Fibroblast of skin of scalp (primary cell): Measurements from ENCODE around the gene TRIM66.
"Not testable (repeated sequence)": the region's sequence is repeated elsewhere in the genome, so short reads cannot be mapped to it uniquely, and the experiment has no call there.

Experiments
- DNase-seq: peaks from one replicate; pipeline ENCODE4 v3.0.0-alpha.2; 2013

The TRIM66 gene

DNA sequence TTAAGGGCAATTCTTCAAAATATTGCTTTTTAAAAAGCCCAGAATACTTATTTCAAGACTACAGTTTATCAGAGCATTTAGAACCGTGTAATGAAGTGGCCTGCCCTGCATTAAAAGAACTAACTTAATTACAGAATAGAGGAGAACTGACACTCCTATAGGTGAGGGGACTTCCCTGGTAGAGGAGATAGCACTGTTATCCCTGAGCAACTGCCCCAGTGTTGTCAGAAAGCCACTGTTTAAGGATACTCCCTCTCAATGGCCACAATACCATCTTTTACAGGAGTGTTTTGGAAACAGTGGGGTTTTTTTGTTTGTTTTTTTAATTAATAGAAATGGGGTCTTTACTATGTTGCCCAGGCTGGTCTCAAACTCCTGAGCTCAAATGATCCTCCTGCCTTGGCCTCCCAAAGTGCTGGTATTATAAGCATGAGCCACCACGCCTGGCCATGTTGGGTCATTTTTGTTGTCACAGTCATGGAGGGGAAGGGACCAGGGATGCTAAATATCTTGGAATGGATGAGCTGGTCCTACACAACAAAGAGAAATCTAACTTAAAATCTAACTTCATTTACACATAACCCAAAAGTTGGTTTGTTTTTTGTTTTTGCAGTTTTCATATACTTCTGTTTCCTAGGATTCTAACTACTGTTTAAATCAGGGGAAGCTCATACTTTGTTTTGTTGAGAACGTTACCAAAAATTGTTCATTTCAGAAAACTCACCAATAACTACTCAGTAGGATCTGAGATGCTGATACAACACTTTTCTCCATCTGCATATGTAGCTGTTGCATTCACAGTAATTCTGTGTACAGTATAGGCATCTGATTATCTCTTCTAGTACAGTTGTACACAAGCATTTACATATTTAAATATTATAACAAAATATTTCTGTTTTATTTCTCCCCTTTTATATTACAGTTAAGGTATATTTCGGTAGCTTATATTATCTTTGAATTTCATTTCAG, 8.2 kb upstream of the TRIM66 start:
- DNase-seq: no peak

DNA sequence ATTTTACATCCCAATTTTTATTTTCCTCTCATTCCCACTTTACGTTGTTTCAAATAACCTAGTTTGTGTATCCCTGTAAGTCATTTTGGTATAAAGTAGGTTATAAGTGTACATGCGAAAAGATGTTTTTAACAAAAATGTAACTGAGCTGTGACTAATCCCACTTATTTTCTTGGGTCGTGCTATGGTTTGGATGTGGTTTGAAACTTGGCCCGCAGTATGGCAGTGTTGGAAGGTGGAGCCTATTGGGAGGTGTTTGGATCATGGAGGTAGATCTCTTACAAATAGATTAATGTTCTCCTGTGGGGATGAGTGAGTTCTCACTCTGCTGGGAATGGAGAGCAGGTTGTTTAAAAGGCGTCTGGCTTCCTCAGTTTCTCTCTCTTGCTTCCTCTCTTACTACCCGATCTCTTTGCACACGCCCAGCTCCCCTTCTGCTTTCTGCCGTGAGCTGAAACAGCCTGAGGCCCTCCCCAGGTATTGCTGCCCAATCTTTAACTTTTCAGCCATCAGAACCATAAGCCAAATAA, 7.3 kb upstream of the TRIM66 start:
- DNase-seq: peak; percentile 24

DNA sequence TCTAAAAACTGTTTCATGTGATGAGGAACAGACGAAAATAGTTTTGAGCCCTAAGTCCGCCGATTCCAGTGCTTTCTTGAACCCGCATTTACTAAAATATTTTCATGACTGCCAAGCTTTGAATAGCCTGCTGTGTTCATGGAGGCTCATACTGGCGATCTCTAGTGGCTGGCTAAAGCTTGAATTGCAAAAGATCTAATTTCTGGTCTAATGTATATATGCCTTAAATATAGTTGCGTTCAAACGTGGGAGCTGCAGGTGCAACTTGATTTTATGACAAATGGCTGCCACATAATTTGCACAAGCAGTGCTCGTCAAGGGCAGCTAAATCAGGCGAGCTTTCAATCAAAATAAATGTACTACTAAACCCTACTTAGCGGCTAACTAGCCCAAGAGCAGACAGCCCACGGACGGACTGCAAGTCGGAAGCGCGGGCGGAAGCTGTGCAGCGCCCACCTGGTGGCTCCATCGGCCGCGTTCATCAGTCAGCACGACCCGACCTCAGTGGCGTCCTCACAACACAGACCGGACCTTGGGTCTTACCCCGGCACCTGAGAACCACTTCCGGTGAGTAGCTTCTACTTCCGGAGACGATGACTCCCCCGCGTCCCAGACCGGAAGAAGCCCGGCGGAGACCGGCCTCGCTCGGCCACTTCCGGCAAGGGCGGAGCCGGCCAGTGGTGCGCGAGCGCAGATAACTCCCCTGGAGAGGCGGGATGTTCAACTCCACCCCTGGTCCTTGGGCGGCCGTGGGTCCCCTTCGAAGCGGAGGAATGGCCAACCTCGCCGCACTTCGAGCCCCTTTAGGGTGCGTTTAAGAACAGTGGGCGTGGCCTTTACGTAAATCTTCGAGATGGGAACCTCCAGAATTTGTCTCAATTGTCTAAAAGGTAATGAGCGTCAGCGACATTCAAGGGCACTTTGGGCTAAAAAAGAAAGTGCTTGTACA, 6.2 kb upstream of the TRIM66 start:
- peak; percentile 96 for DNase-seq

DNA sequence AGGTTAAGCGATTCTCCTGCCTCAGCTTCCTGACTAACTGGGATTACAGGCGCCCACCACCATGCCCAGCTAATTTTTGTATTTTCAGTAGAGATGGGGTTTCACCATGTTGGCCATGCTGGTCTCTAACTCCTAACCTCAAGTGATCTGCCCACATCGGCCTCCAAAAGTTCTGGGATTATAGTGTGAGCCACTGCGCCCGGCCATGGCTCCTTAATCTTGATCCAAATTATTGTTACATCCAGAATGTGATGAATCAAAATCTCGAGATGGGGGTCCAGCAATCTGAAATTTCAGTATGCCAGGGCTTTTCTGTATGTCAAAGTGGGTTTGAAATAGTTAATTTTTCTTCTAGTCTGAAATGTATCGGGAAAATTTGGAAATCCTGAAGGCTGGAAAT, 3.9 kb upstream of the TRIM66 start:
- DNase-seq: no peak

DNA sequence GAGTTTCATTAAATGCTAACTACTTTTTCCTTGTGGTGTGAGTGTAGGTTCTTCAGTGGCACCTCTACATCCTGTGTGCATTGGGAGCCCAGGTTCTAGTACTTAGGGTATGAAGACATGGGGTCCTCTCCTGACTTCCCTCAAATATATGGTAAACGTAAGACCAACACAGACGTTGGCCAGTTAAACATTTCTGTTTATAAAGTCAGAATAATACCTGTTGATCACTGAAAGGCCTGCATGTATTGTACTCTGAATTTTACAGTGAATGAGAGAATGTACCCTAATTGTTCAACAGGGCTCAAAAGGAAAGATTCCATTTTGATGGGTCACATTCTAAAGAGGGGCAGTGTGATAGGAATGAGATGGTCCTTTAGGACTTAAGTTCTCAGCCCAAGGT, 3.4 kb upstream of the TRIM66 start:
- DNase-seq: no peak

DNA sequence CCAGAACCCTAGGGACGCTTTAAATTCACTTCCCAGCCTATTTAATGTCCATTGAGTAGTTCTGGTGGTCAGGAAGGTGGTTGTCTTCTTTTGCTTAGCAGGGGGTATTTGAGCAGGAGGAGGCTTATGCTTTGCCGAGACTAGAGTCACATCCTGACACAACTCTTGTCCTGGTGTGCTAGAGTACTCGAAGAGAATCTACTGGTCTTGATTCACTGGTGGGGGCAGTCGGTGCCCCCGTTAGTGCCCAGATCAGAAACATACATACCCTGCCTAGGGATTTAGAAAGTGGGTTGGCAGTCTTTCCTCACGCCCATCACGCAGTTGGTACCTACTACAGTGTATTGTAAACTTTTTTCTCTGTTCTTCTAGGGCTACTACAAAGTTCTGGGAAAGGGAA, 2.8 kb upstream of the TRIM66 start:
- no peak for DNase-seq

DNA sequence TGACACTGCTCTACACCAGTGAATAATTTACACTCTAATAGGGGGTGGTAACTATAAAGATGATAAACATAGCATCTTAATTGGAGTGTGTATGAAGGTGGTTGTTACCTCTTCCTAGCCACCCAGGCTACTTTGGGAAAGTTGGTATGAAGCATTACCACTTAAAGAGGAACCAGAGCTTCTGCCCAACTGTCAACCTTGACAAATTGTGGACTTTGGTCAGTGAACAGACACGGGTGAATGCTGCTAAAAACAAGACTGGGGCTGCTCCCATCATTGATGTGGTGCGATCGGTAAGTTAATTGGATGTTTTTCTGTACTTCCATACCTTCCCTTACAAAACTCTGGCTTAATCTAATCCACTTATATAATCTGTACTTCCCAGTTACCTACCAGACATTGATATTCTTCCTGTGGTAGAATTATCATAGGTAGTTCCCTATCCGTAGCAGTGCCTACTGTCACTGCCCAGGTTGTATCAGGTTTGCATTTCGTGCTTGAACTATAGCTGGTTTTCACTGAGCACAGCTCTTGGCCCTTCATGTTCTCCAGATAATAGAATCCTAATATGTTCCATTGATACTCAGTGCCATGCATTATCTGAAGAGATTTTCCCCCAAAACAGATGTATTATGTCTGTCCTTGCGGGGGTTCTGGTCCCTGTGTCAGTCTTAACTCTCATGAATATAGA, 2.3 kb upstream of the TRIM66 start:
- DNase-seq: no peak

DNA sequence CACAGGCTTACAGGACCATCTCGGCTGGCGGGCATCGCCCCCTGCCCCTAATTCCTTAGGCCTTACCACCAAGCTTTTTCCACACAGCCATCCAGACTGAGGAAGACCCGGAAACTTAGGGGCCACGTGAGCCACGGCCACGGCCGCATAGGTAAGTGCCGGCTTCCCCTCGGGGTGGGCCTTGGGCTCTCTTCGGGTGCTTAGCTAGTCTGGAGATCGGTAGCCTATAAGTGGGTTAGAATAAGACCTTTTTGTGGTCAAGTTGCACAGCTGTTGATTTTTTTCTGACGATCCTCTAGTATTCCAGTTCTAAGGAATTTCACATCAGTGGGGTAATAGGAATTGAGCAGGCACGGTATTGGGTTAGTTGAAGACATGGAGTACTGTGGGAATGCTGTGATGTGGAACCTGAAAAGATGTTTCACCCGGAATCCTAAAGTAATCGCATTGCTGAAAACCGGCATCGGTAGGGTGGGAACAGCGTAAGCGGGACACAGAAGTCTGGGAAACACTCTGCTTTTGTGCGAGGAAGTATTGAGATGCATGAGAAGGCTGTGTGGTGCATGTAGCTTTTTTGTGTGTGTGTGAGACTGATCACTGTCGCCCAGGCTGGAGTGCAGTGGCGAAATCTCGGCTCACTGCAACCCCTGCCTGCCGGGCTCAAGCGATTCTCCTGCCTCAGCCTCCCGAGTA, 796 bp upstream of the TRIM66 start:
- DNase-seq: no peak

DNA sequence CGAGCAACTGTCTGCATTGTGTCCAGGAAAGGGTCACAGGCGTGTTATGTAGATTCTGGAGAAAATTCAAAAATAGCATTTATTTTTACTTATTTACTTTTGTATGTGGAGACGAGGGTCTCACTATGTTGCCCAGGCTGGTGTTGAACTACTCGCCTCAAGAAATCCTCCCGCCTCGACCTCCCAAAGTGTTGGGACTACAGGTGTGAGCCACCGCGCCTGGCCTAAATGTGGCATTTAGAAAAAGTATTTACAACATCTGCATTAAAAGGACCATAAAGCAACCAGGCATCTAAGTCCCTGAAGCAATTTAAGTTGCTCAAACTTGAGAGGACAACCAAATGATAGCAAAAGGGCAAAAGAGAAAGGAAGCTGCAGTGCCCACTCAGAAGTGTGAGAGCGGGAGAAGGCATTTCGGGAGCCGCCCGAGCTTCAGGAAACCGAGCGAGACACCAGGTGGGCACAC, 595 bp downstream of the TRIM66 start:
- no peak for DNase-seq

DNA sequence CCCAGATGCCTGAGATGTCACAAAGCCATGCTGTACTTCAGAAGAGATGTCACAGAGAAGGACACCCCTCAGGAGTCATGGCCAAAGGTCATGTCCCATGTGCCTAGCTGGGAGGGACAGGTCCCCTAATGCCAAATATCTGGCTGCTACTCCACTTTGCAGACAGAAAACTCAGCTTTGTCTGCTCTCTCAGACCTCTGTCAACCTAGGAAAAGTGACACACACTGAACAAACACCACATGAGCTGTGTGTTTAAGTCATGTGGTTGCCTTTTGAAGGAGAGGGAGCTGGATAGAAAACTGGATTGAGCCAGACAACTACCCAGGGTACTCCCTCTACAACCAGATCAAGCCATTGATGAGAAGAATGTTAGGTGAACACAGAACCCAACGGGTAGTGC, 3.5 kb downstream of the TRIM66 start:
- no peak for DNase-seq

DNA sequence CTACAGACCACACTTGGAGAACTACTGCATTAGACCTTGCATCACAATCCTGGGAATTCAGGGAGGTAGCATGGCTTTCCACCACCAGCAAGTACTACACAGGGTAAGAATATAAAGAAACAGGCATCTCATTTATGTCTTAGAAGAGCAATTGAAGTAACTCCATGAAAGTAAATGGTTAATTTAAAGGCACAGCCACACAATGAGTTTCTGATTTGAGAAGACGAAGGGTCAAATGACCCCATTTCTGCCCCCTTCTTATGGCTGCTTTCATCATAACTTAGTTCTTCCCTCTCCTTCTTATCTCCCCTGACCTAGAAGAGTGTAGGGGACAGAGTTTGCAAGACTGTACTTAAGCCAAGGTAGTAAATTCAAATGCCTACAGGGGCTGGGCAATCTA, 6.0 kb downstream of the TRIM66 start:
- no peak for DNase-seq

DNA sequence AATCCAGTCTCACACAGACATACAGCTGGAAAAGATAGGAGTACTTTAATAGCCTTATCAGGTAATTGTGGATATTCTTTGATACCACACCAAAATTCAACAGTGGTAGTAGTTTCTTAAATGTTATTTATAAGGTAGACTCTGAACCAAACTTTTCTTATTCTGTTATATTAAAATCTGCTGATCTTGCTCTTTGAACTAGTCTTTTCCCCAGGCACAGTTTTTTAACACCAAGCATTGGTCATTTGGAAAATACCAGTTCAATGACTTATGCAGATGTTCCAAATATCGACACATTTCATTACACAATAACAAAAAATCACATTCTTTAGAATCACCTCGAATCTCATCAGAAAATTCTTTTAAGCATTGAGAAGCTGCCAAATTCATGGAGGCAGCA, 7.6 kb downstream of the TRIM66 start:
- no peak for DNase-seq

DNA sequence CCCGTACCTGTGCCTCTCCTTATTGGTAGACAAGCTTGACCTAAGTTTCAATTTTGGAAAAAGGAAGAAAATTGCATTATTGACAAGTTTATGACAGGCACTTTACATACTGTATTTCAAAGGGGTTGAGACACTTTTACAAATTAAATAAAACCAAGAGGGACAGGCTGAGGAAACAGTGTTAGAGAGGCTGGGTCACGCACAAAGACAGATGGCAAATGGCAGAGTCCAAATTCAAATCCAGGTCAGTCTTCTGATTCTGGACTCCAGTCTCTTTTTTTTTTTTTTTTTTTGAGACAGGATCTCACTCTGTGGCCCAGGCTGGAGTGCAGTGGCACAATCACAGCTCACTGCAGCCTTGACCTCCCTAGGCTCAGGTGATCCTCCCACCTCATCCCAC, 10.1 kb downstream of the TRIM66 start:
- DNase-seq: no peak

DNA sequence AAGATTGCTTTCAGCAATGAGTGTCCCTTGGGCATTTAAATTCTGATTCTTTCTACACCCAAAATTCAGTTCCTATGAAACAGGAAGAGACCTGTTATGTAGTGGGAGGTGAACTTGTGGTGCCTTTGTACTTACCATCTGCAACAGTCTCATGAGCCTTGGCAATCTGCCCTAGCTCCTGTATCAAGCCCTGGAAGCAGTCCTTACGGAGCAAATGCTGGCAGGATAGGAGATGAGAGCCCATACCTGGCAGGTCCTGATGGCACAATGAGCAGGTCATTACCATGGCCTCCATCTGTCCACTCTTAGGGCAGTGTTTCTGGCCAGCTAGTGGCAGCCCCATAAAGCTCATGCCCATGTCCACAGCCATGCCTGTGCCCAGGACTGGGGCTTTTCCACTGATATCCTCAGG, 10.8 kb downstream of the TRIM66 start:
- no peak for DNase-seq

DNA sequence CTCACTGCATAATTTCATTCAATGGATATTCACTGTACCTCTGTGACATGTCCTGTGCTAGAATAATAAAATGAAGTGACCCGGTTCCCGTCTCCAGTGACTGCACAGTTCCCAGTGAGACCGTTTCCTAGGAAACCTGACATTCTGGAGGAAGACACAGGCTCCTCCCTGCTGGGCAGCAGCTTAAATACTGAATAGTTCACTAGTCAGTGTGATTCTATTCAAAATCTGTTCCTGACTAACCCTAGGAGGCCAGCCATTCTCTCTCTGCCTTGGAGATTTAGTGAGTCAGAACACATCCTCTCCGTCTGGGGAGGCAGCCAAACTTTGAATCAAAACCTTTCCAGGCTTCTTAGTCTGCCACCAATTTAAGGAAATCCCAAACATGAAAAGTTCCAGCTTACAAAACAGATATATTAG, 11.3 kb downstream of the TRIM66 start:
- peak; percentile 97 for DNase-seq

DNA sequence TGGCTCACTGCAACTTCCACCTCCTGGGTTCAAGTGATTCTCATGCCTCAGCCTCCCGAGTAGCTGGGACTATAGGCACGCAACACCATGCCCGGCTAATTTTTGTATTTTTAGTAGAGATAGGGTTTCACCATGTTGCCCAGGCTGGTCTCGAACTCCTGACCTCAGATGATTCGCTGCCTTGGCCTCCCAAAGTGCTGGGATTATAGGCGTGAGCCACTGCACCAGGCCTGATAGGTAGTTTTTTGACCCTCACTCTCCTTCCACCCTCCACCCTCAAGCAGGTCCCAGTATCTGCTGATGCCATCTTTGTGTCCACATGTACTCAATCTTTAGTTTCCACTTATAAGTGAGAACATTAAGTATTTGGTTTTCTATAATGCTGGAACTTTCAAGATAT, 12.4 kb downstream of the TRIM66 start:
- not testable (repeated sequence) for DNase-seq

DNA sequence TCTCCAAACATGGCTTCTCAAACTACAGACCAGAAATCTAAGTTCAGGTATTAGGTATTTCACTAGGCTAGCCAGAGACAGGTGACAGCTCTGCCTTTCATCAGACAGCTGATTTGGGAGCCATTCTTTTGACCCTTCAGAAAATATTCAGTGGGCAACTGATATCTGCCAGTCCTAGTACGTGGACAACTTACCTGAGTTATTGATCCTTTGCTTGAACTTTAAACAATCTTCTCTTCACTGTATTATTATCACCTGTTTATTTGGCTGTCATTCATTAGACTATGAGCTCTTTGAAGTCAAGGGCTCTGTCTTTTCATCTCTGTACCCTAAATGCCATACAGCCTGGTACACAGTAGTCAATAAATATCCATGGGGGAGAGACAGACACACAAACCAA, 17.2 kb downstream of the TRIM66 start:
- DNase-seq: no peak

DNA sequence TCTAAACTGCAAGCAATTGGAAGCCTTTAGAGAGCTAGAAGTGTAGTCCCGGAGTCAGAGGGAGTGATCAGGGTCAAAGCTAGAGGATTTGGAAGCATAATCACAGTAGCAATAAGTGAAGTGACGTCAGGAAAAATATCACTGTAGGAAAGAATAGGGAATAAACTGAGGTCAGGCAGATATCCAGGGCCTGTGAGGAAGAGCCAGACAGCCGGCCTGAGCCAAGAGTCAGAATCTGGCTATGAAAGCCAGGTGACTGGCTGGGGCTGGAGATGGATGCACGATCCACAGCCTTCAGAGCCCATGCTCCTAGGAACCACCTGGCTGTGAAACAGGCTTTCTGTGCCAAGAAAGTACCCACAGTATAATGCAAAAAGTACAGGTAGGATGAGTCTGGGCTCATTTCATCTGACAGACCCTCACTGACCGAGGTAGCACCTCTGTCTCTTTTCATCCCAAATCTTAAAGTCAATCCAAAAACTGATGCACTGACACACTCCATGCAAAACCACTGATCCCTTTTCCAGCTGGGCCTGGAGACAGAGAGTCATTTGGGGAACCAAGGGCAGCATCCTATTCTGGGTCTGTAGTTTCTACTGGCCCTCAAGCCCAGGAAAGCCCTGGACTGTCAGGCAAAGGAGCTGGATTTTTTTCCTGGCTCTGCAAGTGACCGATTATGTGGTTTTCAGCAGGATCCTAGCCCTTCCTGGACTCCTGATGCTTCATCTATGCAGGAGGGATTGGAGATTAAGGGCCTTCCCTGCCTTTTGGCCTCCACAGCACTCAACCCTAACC, 21.3 kb downstream of the TRIM66 start:
- no peak for DNase-seq

DNA sequence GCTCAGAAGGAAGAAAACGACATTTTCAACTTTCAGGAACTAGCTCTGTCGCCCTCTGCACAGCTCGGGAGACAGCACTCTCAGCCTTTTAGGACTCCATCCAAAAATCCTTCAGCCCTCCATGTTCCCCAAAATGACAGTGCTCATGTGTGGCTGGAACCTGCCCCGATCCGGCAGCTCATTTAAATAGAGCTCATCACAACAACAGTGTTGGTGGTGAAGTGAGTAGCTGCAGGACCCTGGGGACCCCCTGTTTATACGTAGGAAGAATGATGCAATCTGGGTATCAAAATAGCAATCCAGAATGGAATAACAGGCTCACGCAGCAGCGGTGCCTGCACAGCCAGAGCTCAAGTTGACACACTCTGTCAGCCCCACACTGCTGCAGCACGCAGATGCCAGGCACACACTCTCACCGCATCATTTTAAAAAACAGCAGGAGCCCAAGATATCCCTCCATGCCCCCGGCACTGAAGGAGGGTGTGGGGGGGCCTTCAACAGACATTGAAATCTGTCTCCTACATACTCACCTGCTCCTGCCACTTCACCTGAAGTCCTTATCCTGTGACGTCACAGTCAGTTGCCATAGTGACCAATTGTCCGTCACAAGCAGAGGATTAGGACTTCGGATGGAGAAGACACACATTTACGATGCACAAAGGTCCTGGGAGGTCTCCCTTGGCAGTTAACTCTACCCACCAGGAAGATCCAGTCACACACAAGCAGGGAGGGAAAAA, 24.0 kb downstream of the TRIM66 start:
- peak; percentile 77 for DNase-seq

DNA sequence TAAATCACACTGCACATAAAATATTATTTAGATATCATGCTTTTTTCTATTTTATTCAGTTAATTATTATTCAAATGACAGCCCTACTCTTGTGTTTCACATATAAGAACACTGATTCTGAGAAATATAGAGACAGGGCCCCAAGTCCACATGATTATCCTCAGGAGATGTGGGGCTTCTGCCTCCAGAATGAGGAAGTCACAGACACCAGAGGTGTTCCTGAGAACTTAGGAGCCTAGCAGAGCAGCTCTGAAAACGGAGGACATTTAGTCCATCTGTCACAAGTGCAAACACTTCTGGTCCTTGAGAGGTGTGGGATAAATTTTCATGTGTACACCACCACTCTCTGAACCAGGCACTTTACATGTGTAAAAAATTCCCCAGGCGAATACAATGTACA, 26.2 kb downstream of the TRIM66 start:
- DNase-seq: no peak
